CD4-positive, alpha-beta T cell treated with Interferon alpha-2 for 1 hour (primary cell): Measurements from ENCODE around the gene TLK2.
"Not testable (repeated sequence)": the region's sequence is repeated elsewhere in the genome, so short reads cannot be mapped to it uniquely, and the experiment has no call there.

Experiments used
- DNase-seq, 2 donors: peaks; one replicate each; pipeline ENCODE4 v3.0.0-alpha.2; 2020 to 2022

The TLK2 gene

DNA sequence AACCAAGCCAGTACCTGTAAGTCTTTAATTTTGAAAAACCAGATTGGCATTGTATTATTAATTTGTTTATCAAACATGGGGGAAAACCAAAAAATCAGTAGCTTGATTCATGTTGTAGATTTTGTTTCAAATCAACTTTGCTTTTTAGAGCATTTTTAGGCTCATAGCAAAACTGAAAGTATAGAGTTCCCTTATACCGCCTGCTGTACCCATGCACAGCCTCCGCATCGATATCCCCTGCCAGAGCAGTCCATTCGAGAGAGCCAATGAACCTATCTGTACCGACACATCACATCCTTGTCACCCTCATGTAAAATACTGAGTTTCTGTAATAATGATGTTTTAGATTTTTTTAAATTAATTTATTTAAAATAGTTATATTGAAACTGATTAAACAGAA is 132.7 kb downstream of the TLK2 start:
- DNase-seq = peak in 1 of 2 donors; percentile 33

DNA sequence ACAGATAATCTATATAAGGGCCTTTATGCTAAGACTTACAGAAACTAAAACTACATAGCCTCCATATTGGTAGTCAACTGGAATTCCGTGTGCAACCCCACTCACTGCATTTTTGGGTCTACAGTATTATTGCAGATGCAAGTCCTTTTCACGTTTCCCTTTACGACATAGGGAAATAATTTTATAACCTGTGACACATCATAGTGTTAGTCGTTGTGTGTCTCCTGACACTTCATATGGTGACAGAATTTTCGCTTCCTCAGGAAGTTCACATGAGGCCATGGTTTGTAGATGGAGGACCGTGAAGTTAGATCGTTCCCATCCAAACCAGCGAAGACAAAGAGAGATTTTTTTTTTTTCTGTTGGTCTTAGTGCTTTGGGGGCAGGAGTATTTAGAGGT is 133.1 kb downstream of the TLK2 start:
- peak in 1 of 2 donors; percentile 27 for DNase-seq

DNA sequence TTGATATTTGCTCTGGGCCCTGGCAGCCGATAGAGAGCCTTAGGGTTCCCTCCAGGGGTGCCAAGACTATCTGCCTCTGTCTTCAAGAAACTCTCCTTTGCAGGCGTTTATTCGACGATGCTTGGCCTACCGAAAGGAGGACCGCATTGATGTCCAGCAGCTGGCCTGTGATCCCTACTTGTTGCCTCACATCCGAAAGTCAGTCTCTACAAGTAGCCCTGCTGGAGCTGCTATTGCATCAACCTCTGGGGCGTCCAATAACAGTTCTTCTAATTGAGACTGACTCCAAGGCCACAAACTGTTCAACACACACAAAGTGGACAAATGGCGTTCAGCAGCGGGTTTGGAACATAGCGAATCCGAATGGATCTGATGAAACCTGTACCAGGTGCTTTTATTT is 133.7 kb downstream of the TLK2 start:
- not testable (repeated sequence) for DNase-seq

DNA sequence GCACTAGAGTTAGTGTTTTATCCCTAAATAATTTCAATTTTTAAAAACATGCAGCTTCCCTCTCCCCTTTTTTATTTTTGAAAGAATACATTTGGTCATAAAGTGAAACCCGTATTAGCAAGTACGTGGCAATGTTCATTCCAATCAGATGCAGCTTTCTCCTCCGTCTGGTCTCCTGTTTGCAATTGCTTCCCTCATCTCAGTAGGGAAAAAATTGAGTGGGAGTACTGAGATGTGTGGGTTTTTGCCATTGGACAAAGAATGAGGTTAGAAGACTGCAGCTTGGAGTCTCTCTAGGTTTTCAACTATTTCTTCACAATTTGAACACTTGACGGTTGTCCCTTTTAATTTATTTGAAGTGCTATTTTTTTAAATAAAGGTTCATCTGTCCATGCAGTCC is 134.5 kb downstream of the TLK2 start:
- not testable (repeated sequence) for DNase-seq

DNA sequence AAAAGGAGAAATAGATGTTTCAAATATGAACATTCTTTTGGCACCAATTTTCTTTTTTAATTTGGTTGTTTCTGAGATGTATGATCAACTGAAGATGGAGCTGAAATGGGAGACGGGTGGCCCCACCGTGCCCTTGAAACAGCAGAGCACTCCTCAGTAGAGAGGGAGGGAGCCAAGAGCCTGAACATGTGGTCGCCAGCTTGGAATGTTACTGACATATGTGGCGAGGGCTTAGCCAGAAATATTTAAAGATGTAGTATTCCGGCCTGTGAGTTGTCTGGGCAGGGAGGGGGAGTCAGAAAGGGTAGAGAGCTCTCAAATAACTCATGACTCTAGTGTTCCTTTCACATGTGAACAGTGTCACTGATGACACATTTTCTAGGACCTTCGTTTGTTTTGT is 135.5 kb downstream of the TLK2 start:
- DNase-seq = no peak

DNA sequence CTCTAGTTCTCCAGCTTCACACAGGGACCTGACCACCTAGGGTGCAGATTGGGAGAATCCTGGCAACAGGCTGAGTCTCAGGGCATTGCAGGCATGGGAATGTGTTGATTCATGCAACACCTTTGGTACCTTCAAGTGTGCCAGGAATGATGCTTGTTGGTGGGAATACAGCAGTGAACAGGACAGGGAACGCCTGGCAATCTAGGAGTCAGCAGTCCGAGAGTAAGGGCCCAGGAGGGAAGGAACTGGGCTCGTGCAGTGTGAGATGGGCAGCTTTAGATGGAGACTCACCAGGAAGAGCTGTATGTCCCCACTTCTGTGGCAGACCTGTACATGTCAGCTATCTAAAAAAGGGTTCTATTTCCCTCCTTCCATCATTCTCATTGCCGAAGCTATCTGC is 136.9 kb downstream of the TLK2 start:
- no peak for DNase-seq

DNA sequence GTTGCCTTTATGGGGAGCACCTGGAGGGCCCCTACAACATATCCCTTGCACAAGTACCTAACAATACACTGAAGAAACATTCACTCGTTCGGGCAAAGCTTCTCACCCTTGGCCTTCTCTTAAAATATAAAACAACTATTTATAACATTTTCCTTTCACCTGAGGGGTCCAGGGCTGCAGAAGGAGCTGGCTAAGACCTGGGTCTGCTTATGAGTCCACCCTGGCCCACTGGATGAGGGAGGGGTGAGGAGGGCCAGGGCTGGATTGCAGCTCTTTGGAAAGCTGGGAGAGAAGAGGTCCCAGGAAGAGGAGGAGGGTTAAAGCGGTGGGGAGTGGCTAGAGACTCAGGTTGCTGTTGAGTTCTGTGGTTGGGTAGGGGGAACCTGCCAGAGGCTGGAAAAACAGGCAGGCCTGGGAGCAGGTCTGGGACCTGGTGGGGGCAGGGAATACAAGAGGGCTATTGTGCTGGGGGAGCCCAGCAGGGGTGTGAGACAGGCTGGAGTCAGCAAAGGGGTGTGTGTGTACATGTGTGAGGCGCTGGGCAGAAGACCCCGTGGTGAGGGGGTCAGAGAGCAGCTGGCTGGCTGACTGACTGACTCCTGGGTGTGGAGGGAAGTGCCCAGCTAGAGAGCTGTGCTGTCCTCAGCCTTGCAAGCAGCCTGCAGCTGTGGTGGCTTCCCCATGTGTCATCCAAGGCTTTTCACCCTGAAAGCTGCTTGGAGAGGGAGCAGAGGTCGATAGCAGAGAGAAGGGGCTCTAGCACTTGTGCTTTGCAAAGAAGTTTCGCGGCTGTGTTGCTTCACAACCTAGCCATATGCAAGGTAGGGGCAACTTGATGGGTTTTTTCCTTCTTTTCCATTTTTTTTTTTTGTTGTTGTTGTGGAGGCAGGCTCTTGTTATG is 138.6 kb downstream of the TLK2 start:
- DNase-seq = no peak

DNA sequence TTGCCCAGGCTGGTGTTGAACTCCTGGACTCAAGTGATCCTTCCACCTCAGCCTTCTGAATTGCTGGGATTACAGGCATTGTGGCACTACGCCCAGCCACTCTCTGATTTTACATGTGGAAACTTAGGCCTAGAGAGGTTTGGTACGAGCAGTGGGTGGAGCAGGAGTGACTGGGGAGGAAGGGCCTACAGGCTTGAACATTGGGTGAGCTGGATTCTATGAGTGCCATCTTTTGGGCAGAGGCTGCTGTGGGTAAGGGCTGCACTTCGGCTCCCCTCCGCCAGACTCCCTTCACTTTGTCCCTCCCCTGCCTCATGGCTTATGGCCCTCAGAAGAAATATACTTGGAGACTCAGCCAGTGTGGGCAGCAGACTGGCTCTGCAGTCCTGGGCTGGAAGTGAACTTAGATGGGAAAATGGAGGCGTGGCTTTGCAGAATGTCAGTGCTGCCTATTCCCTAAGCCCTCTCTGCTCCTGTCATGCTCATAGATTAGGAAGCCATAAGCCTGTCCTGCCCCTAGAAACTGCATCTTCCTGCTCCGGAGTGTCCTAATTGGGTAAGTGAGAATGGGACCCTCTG is 139.4 kb downstream of the TLK2 start:
- DNase-seq = no peak

DNA sequence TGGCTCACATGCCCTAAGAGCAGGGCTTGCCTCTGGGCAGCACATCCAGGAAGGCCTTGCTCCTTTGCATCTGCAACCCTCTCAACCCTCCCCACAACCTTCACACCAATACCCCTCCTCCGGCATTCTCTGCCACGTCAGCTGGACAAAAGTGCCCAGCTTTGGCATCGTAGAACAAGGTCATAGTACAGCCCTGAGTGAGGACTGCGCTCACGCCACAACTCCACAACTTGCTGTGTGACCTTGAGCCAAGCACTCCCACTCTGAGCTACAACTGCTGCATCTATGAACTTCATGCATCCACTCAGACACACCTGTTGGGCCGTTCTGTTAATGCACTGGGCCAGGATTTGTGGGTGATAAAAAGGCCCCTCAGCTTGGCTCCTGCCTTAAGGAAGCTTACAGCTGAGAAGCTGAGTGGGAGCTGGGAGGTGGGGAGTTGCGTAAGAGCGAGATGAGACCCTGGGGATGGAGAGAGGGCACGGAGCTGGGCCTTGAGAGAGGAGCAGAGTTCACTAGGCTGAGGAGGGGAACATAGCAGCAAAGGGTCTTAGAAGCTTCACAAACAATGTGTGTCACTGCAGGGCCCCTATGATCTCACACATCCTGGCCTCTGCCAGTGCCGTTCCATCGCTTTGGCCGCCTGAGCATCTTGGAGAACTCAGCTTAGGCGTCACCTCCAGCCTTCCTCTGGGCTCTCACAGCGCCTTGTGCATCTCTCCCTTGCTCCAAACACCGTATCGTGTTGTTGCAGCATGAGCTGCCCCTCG is 140.2 kb downstream of the TLK2 start:
- no peak for DNase-seq

DNA sequence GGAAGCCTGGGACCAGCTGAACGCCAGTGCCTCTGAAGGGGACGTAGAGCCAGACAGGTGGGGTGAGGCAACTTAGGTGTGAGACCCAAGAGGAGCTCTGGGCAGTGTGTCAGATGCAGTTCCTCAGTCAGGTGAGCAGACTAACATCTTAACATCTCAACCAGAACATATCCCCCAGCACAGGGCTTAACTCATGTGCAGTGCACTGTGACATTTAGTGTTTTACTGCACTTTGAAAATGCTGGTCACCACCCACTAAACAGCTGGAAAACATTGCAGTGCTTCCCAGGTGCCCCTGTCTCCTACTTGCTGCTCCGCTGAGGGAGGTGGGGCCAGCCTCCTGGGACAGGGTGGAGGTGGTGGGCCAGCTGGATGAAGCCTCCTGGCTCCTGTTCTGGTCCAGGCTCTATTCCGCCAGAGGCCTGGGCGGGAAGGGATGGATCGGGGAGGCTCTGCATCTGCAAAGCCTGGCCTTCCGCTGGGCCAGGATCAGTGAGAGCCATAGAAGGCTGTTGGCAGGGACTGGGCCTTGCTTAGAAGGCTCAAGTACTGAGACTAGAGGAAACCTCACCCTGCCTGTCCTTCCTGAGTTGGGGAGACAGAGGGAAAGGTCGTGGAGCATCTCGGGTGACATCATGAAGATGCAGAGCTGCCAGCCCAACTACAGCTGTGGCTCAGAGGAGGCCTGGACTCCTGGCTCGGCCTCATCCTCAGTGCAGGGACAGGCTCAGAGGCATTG is 141.0 kb downstream of the TLK2 start:
- DNase-seq = no peak

DNA sequence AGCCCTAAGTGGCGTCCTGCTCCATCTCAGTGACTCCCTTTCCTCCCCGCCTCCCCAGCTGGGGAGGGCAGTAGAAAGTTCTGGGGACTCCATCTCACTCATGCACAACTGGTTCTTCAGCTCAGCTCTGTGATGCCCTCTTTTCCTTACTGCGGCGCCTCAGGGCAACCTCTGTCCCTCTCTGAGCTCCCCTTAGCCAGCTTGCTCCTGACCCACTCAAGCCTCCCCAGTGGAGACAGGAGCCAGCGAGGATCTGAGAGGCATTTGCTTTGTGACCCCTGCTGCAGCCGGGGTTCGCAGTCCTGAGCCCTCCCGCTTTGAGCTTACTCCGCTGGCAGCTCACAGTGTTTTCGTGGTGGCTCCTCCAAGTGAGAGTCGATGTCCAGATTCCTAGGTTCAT is 142.6 kb downstream of the TLK2 start:
- no peak for DNase-seq

DNA sequence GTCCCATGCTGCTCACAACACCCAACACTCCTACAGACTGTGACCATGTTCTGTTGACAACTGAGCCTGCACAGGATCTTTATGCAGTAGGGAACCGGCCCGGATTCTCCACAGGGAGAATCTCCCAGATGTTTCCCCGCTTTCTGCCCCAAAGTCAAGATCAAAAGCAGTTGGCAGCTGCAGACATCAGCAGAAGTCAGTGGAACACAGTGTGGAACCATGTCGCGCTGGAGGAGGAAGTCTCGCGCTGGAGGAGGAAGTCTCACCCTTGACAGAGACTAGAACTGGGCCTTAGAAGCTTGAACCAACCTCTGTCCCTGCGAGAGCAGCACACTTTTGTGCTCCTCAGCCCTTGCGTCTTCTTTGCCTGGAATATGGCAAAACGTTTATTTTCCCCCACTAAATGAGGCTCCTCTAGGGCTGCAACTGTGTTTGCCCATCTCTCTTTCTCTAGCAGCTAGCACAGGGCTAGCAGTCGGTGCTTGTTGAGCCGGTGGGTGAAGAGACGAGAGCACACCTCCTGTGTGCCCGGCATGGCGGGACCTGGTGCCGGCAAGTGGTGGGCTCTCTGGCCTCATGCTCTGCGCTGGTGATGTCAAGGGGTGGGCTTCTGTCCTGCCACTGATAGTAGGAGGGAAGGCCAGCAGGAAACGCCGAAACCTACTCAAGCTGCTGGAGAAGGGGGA is 146.7 kb downstream of the TLK2 start:
- DNase-seq = no peak

DNA sequence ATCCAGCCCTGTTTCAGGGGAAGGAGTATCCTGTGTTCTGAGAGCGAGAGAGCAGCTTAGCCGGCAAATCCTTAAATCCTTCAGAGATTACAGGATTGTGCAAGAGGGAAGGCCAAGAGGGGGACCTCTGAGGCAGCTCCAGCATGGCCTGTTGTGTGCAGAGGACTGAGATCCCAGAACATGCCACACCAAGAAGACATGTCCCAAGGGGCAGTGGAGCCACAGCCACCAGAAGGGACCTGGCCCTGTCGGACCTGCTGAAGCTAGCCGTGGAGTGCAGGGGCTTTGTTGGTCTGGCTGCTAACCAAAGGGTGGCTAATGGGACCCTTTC is 147.2 kb downstream of the TLK2 start:
- DNase-seq = no peak

DNA sequence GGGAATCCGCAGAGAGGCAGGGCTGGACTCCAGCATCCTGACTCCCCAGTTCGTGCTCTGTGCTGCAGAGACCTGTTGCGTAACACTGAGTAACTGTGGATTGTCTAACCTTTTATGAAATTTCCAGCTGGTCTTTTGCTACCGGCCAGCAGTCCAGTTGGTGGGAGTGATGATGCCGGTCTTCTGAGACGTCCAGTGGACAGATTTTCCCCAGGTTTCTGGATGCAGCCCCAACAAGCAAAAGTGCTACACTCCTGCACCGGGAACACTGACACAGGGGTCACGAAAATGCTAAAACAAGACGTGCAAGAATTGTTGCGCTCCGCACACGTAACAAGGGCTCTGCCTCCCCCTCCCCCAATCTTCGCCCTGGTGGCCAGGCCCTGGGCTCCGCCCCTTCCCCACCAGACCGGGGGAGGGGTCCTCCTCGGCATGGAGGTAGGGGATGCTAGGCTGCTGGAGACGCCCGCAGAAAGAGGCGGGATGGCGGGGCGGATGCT is 148.1 kb downstream of the TLK2 start:
- DNase-seq = no peak

DNA sequence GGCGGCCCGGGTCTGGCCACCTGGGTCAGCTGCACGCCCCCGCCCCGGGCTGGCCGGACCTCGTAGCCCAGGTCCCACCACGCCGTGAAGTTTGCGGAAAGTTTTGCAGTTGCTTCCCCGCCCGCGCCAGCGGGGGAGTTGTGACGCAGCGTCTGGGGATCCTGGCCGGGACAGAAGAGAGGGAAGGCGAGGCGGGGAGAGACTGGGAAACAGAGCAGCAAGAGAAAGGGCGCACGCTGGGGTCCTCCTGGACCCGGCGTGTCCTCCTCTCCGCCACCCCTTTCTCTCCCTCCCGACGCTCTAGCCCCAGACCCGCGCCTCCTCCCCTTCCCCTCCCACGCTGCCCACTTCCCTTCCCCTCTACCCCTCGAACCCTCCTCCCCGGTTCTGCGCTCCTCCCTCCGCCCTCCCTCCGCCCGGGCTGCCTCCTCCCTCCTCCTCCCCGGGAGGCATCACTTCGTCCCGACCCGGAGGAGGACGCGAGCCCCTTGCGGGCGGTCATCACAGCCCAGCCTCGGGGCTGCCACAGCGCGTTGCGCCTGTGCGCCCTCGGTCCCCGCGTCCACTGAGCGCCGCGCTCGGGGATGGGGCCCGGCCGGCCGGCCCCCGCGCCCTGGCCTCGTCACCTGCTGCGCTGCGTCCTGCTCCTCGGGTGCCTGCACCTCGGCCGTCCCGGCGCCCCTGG is 148.7 kb downstream of the TLK2 start, which contains the start of gene MRC2:
MRC2 (plus strand) TSS at position 452 of the 685 bp plus-strand sequence; CDS start at position 585, 133 bp downstream.
- DNase-seq = peak in 1 of 2 donors; percentile 12

DNA sequence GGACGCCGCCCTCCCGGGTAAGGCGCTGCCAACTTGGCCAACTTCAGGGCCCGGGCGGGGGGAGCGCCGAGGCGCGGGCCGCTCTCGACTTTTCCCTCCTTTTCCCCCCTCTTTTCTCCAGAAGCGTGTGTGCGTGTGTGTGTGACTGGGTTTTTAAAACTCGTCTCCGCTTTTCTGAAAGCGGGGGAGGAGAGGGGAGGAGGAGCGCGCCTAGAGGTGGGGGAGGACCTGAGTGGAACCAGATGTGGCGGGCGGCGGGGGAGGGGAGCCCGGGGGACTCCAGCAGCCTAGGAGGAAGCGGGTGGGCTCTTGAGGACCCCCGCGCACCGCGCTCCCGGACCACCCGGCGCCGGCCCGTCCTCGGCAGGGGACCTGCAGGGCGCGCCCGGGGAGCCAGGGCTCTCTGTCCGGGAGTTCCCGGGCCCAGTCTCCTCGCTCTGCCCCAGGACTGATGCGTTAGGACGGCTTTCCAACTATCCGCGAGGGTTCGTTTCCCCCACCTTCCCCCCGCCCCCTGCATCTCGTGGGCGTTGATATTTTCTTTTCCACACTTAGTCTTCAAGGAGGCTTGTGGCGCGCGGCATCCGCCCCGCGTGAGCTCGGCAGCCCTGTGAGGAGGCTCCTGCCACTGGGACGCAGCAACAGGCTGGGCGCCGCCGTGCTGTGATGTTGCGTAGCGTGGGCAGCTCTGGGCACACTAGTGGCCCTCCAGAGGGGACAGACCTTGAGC is 149.4 kb downstream of the TLK2 start:
- DNase-seq = no peak

DNA sequence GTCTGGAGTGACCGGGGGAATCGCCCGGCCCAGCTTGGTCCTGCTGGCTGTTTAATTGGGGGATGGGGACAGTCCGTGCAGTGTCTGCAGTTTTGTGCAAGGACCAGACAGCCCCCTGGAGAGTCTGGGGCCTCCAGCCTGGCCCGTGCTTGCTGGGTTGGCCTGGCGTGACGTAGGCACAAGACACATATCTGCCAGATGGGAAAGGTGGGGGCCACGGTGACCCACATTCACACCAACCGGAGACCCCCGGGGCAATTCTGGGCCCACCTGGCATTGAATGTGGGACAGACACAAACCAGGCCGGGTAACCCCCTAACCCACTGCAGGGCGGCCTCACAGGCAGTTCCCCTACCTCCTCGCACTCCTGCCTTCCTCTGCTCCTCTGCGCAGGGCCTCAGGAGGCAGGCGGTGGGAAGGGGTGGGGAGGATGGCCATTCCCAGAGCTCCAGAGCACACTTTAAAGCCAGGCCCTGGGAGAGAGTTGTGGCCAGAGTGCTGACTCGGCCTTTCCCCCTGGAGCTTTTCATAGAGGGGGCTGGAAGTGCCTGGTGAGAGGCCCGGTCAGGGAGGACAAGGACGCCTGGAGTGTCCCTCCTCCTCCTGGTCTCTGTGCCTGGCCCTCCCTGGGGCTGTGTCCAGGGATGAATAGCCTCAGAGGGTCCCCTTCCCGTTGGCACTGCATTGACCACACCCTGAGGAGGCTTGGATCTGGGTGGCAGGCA is 150.4 kb downstream of the TLK2 start:
- DNase-seq = no peak

DNA sequence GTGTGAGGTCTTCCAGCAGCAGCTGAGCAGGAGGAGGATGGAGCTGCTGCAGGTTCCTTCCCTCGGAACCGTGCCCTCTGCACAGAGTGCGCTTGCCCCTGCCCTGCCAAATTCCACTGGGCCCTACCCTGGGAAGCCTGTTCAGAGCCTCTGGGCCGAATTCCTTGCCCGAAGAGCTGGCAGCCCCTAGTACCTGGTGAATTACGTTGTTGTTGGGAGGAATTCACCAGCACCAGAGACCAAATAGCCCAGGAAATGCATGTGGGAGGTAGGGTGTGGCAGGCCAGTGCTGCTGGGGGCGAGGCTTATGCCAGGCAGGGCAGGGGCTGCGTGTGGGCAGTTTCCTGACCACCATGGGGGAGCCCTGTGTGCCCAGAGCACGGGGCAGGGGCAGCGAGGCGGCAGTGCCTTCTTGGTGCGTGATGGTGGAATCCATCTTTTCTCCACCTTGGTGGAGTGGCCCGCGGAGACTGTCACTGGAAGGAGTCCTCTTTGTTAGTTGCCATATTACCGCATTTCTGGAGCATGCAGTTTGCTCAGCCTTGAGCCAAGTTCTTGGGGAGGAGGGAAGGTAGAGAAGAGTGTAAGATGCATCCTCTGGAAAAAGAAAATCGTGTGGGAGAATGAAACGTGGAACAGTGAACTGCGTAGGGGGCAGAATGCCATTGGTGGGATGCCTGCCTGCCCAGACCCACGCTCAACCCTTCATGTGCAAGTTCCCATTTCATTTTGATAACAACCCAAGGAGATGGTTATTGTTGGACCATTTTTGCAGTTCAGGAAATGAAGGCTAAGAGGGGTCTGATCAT is 151.1 kb downstream of the TLK2 start:
- DNase-seq = no peak

DNA sequence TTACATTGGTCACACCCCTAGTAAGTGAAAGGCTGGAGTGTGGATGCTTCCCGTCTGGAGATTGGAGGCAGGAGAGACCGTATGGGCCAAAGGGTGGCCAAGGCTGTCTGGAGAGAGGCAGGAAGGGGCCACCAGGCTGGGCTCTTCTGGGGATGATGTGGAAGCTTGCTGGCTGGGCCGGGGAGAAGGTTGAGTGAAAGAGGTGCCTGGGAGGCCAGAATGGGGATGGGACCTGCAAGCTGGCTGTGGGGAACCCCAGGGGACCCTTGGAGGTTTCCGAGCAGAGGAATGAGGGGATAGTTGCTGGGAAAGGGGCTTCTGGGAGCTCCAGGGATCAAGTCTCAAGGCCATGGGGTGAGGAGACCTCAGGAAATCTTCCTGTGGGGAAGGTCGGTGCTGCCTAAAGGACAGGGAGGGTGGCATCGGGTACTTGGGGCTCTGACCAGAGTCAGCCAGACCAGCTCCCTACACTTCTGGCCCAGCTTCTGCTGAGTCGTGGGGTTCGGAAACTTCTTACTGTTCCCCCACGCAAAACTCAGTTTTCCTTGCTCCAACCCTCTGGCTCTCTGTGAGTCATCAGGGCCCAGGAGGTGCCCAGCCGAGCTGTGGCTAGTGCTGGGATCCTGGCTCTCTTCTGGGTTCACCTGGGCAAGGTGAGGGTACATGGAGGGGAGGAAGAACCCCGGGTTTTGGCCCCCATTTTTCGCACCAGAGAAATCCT is 151.9 kb downstream of the TLK2 start:
- no peak for DNase-seq
